Skeletal muscle satellite cell (primary cell): Measurements from ENCODE around the gene TADA2A.

Source experiments
- H3K27me3 ChIP-seq: 2 replicates; pipeline ENCODE4 v1.7.0; 2013; ENCODE audit warnings: low read length; ENCODE audit not compliant: control insufficient read depth, insufficient read depth
- H3K36me3 ChIP-seq: 2 replicates; pipeline ENCODE4 v1.7.0; 2013; ENCODE audit warnings: mild to moderate bottlenecking, control low read depth, low read length; ENCODE audit not compliant: insufficient read depth
- H3K4me1 ChIP-seq: 2 replicates; pipeline ENCODE4 v1.7.0; 2013; ENCODE audit warnings: low read length; ENCODE audit not compliant: control insufficient read depth, insufficient read depth
- H3K4me2 ChIP-seq: 2 replicates; pipeline ENCODE4 v1.7.0; 2013; ENCODE audit warnings: mild to moderate bottlenecking, low read length
- H3K4me3 ChIP-seq: 2 replicates; pipeline ENCODE4 v1.7.0; 2013; ENCODE audit warnings: low read length
- H3K9ac ChIP-seq: 2 replicates; pipeline ENCODE4 v1.7.0; 2013; ENCODE audit warnings: mild to moderate bottlenecking, low read depth, low read length, moderate library complexity
- H3K9me3 ChIP-seq: replicated peaks from 2 replicates; pipeline ENCODE4 v1.7.0; 2013; ENCODE audit warnings: mild to moderate bottlenecking, control low read depth, low read length

TADA2A gene

GRCh38 chr17:37466471-37466870 is 59.8 kb downstream of the TADA2A start:
- H3K9ac ChIP-seq: no peak overlapping the region
- H3K36me3 ChIP-seq: peaks cover 46% of the 10 kb centered on the region
- no peaks in the 10 kb centered on the region for H3K27me3 ChIP-seq
- no peak overlapping the region for H3K4me3 ChIP-seq
- H3K4me2 ChIP-seq: no peak overlapping the region
- no peaks in the 10 kb centered on the region for H3K9me3 ChIP-seq
- H3K4me1 ChIP-seq: peaks cover 7% of the 10 kb centered on the region

GRCh38 chr17:37470181-37470580 is 63.5 kb downstream of the TADA2A start:
- H3K9ac ChIP-seq: no peak overlapping the region
- peaks cover 7% of the 10 kb centered on the region for H3K4me1 ChIP-seq
- no peaks in the 10 kb centered on the region for H3K27me3 ChIP-seq
- H3K4me2 ChIP-seq: no peak overlapping the region
- H3K4me3 ChIP-seq: no peak overlapping the region
- H3K9me3 ChIP-seq: no peaks in the 10 kb centered on the region
- H3K36me3 ChIP-seq: peaks cover 55% of the 10 kb centered on the region

- peak overlapping the region; percentile 66 for H3K9ac ChIP-seq
- no peaks in the 10 kb centered on the region for H3K27me3 ChIP-seq
- H3K4me1 ChIP-seq: peaks cover 21% of the 10 kb centered on the region
- peak overlapping the region; percentile 15 for H3K4me2 ChIP-seq
- peak overlapping the region; percentile 2 for H3K4me3 ChIP-seq
- H3K9me3 ChIP-seq: no peaks in the 10 kb centered on the region
- H3K36me3 ChIP-seq: peaks cover 51% of the 10 kb centered on the region
Observed at GRCh38 chr17:37475731-37476420, 69.2 kb downstream of the TADA2A start.

GRCh38 chr17:37476431-37477120 is 69.9 kb downstream of the TADA2A start:
- Histone ChIP-seq H3K27me3 (no peaks in the 10 kb centered on the region), H3K9ac (peak overlapping the region; percentile 66), H3K4me3 (peak overlapping the region; percentile 2), H3K4me2 (peak overlapping the region; percentile 15), H3K4me1 (peaks cover 21% of the 10 kb centered on the region), H3K36me3 (peaks cover 47% of the 10 kb centered on the region), H3K9me3 (no peaks in the 10 kb centered on the region)

GRCh38 chr17:37478187-37478586 is 71.5 kb downstream of the TADA2A start:
- peak overlapping the region; percentile 9 for H3K9ac ChIP-seq
- peaks cover 25% of the 10 kb centered on the region for H3K4me1 ChIP-seq
- no peaks in the 10 kb centered on the region for H3K9me3 ChIP-seq
- H3K27me3 ChIP-seq: no peaks in the 10 kb centered on the region
- no peak overlapping the region for H3K4me2 ChIP-seq
- no peak overlapping the region for H3K4me3 ChIP-seq
- peaks cover 41% of the 10 kb centered on the region for H3K36me3 ChIP-seq

- Histone ChIP-seq H3K4me2 (no peak overlapping the region), H3K4me3 (no peak overlapping the region), H3K36me3 (peaks cover 33% of the 10 kb centered on the region), H3K9me3 (no peaks in the 10 kb centered on the region), H3K4me1 (peaks cover 32% of the 10 kb centered on the region), H3K9ac (no peak overlapping the region), H3K27me3 (no peaks in the 10 kb centered on the region)
Observed at GRCh38 chr17:37479025-37479424, 72.3 kb downstream of the TADA2A start.

- Histone ChIP-seq H3K4me1 (peaks cover 32% of the 10 kb centered on the region), H3K9ac (no peak overlapping the region), H3K4me2 (no peak overlapping the region), H3K4me3 (no peak overlapping the region), H3K27me3 (no peaks in the 10 kb centered on the region), H3K9me3 (no peaks in the 10 kb centered on the region), H3K36me3 (peaks cover 26% of the 10 kb centered on the region)
Observed at GRCh38 chr17:37480427-37480826, 73.7 kb downstream of the TADA2A start.

GRCh38 chr17:37481001-37481665 is 74.4 kb downstream of the TADA2A start:
- Histone ChIP-seq H3K27me3 (no peaks in the 10 kb centered on the region), H3K9me3 (no peaks in the 10 kb centered on the region), H3K4me2 (no peak overlapping the region), H3K9ac (no peak overlapping the region), H3K4me3 (no peak overlapping the region), H3K4me1 (peaks cover 28% of the 10 kb centered on the region), H3K36me3 (peaks cover 22% of the 10 kb centered on the region)

GRCh38 chr17:37483311-37484039 is 76.8 kb downstream of the TADA2A start:
- no peaks in the 10 kb centered on the region for H3K27me3 ChIP-seq
- H3K4me2 ChIP-seq: no peak overlapping the region
- H3K4me3 ChIP-seq: no peak overlapping the region
- peaks cover 7% of the 10 kb centered on the region for H3K36me3 ChIP-seq
- peaks cover 23% of the 10 kb centered on the region for H3K4me1 ChIP-seq
- no peaks in the 10 kb centered on the region for H3K9me3 ChIP-seq
- H3K9ac ChIP-seq: no peak overlapping the region

GRCh38 chr17:37485938-37486570 is 79.4 kb downstream of the TADA2A start:
- Histone ChIP-seq H3K27me3 (no peaks in the 10 kb centered on the region), H3K9ac (no peak overlapping the region), H3K4me1 (peaks cover 31% of the 10 kb centered on the region), H3K4me3 (no peak overlapping the region), H3K36me3 (no peaks in the 10 kb centered on the region), H3K9me3 (no peaks in the 10 kb centered on the region), H3K4me2 (no peak overlapping the region)
